Keratinocyte (primary cell): ENCODE measurements around the gene LRRC73. TPM values are rescaled to one million over a fixed set of nuclear protein-coding genes. Genes with fewer than 3 reads are reported as not detected.

Experiments used
- DNase-seq: peaks from one replicate; pipeline ENCODE4 v3.0.0-alpha.2; 2011; ENCODE audit warnings: low read depth, missing footprints, low spot score
- FAIRE-seq: peaks from 2 replicates; lab custom pipeline; 2011; peaks lifted over from hg19 to GRCh38; lab: Jason Lieb, UNC
- H2AFZ ChIP-seq: 2 replicates; pipeline ENCODE4 v1.6.0; 2012; ENCODE audit warnings: low read length, control low read depth, inconsistent platforms; ENCODE audit not compliant: control insufficient read depth
- H3K27ac ChIP-seq: 2 replicates; pipeline ENCODE4 v1.5.1; 2011; ENCODE audit warnings: low read length; ENCODE audit not compliant: control insufficient read depth, insufficient read depth
- H3K27me3 ChIP-seq: 3 replicates; pipeline ENCODE4 v1.6.0; 2011; ENCODE audit warnings: low read length; ENCODE audit not compliant: control insufficient read depth, insufficient read depth; ENCODE audit errors: extremely low read depth
- H3K36me3 ChIP-seq, 2 experiments: 2 replicates in 1 of 2; 3 replicates in 1 of 2; pipeline ENCODE4 v1.5.1; 2011; ENCODE audit warnings: low read length in 2 of 2, mild to moderate bottlenecking in 1 of 2; ENCODE audit not compliant: control insufficient read depth in 2 of 2, insufficient read depth in 2 of 2; ENCODE audit errors: extremely low read depth in 1 of 2
- H3K4me1 ChIP-seq: 3 replicates; pipeline ENCODE4 v1.5.1; 2011; ENCODE audit warnings: low read length; ENCODE audit not compliant: control insufficient read depth, insufficient read depth; ENCODE audit errors: extremely low read depth
- H3K4me2 ChIP-seq: 3 replicates; pipeline ENCODE4 v1.6.0; 2011; ENCODE audit warnings: low read depth, low read length; ENCODE audit not compliant: control insufficient read depth, insufficient read depth; ENCODE audit errors: extremely low read depth
- H3K4me3 ChIP-seq, 3 experiments: fragments of 200-600 bp in 1 of 3; sonication (generic) in 1 of 3; 2 replicates in 2 of 3; 3 replicates in 1 of 3; pipeline ENCODE4 v1.5.1; 2011 to 2016; ENCODE audit warnings: low read length in 3 of 3, mild to moderate bottlenecking in 3 of 3, control low read depth in 2 of 3, inconsistent platforms in 1 of 3, low read depth in 1 of 3, mixed read lengths in 1 of 3, mixed run types in 1 of 3, moderate library complexity in 1 of 3; ENCODE audit not compliant: control insufficient read depth in 2 of 3, insufficient read depth in 2 of 3; ENCODE audit errors: extremely low read depth in 1 of 3
- H3K79me2 ChIP-seq: 2 replicates; pipeline ENCODE4 v1.6.0; 2012; ENCODE audit warnings: low read length; ENCODE audit not compliant: control insufficient read depth, insufficient read depth
- H3K9ac ChIP-seq: 3 replicates; pipeline ENCODE4 v1.6.0; 2011; ENCODE audit warnings: low read length; ENCODE audit not compliant: control insufficient read depth, insufficient read depth; ENCODE audit errors: extremely low read depth
- H3K9me1 ChIP-seq: 3 replicates; pipeline ENCODE4 v1.6.0; 2011; ENCODE audit warnings: low read length; ENCODE audit not compliant: control insufficient read depth, insufficient read depth; ENCODE audit errors: extremely low read depth
- H3K9me3 ChIP-seq: 2 replicates; pipeline ENCODE4 v1.5.1; 2012; ENCODE audit warnings: low read depth, low read length; ENCODE audit not compliant: control insufficient read depth
- H4K20me1 ChIP-seq: 3 replicates; pipeline ENCODE4 v1.6.0; 2011; ENCODE audit warnings: low read length; ENCODE audit not compliant: control insufficient read depth, insufficient read depth; ENCODE audit errors: extremely low read depth
- CTCF ChIP-seq, 3 experiments: IDR thresholded peaks in 1 of 3; conservative IDR thresholded peaks in 1 of 3; optimal IDR thresholded peaks in 1 of 3; 2 replicates in 2 of 3; 3 replicates in 1 of 3; pipeline versions ENCODE3 to v1.5.1; 2011; ENCODE audit warnings: low read length in 3 of 3, mild to moderate bottlenecking in 3 of 3, moderate library complexity in 2 of 3, control low read depth in 1 of 3, inconsistent platforms in 1 of 3; ENCODE audit not compliant: insufficient read depth in 2 of 3; ENCODE audit errors: extremely low read depth in 1 of 3
- EZH2 ChIP-seq: IDR thresholded peaks from one replicate; pipeline ENCODE4 v1.6.1; 2012; ENCODE audit warnings: inconsistent platforms, mild to moderate bottlenecking, low read length, moderate library complexity
- dilution Hi-C: fragments of 300-500 bp; cut with MboI; formaldehyde crosslinking; loops from one replicate; pipeline ENCODE4 v1.7.0; 2020; ENCODE audit warnings: low sequenced_read_pairs; ENCODE audit not compliant: extremely low pct_ligation_motif_present
- polyA plus RNA-seq, 5 experiments: library from polyadenylated mRNA; depleted of rRNA in 3 of 5; stranded (reverse) in 3 of 5; stranded (forward) in 1 of 5; unstranded in 1 of 5; fragments of >200 nt; gene quantifications; 1 replicate in 1 of 5; 2 replicates in 3 of 5; 3 replicates in 1 of 5; pipeline versions ENCODE4 v1.2.1 to v1.2.3, GENCODE V29; 2011 to 2012; ENCODE audit warnings: missing spikeins in 2 of 5, low read depth in 1 of 5, low replicate concordance in 1 of 5

LRRC73 gene
- polyA plus RNA-seq, 1 donor (not counting 4 experiments of a cell fraction or from before 2014, with no cell fraction given), result 0.16 TPM

- H3K9ac ChIP-seq, result no peak overlapping the region
- H3K4me1 ChIP-seq, result peaks cover 48% of the 10 kb centered on the region
- H3K9me1 ChIP-seq, result peaks cover 2% of the 10 kb centered on the region
- no peak overlapping the region for H3K27ac ChIP-seq
- dilution Hi-C loops, result no loop called here
- FAIRE-seq (no peak), DNase-seq (no peak)
- no peak overlapping the region for H3K4me2 ChIP-seq
- no peak overlapping the region for H2AFZ ChIP-seq
- peaks cover 0 to 24% of the 10 kb centered on the region in 2 experiments for H3K36me3 ChIP-seq
- peaks cover 26% of the 10 kb centered on the region for H3K79me2 ChIP-seq
- no peaks in the 10 kb centered on the region for H3K9me3 ChIP-seq
- TF ChIP-seq CTCF (optimal IDR thresholded peaks at IDR 0.05 in 1 of 3, IDR thresholded peaks at IDR 0.05 in 1 of 3, conservative IDR thresholded peaks at IDR 0.05 in 1 of 3; ENCODE audit: extremely low read depth in 1 of 3, insufficient read depth in 2 of 3, low read length in 3 of 3) (no peak), EZH2 (no peak)
- H3K4me3 ChIP-seq, result no peak overlapping the region
- no peaks in the 10 kb centered on the region for H4K20me1 ChIP-seq
- no peaks in the 10 kb centered on the region for H3K27me3 ChIP-seq
Measured at GRCh38 chr6:43490523-43490939, 19.6 kb downstream of the LRRC73 start.

- Histone ChIP-seq H3K27ac (no peak overlapping the region), H3K9ac (no peak overlapping the region), H4K20me1 (no peaks in the 10 kb centered on the region), H3K4me2 (no peak overlapping the region), H2AFZ (no peak overlapping the region), H3K4me3 (no peak overlapping the region), H3K36me3 (peaks cover 0 to 17% of the 10 kb centered on the region in 2 experiments), H3K9me1 (peaks cover 2% of the 10 kb centered on the region), H3K4me1 (peaks cover 40% of the 10 kb centered on the region), H3K79me2 (peaks cover 34% of the 10 kb centered on the region), H3K9me3 (no peaks in the 10 kb centered on the region), H3K27me3 (no peaks in the 10 kb centered on the region)
- no peak for DNase-seq
- FAIRE-seq, result no peak
- dilution Hi-C loops, result no loop called here
- TF ChIP-seq EZH2, result no peak
- TF ChIP-seq CTCF (optimal IDR thresholded peaks at IDR 0.05 in 1 of 3, IDR thresholded peaks at IDR 0.05 in 1 of 3, conservative IDR thresholded peaks at IDR 0.05 in 1 of 3; ENCODE audit: extremely low read depth in 1 of 3, insufficient read depth in 2 of 3, low read length in 3 of 3), result no peak
Measured at GRCh38 chr6:43489277-43490072, 20.7 kb downstream of the LRRC73 start.
